Trophoblast cell (in vitro differentiated cells and primary cell): ENCODE data around the gene ADCY2.

Experiments used
- DNase-seq, 2 donors: peaks; one replicate each; pipeline ENCODE4 v3.0.0-alpha.2; 2016
- H2AFZ ChIP-seq: 2 replicates; pipeline ENCODE4 v1.6.1; 2013; ENCODE audit warnings: low read length, moderate library complexity, mild to moderate bottlenecking; ENCODE audit not compliant: insufficient read depth, poor library complexity
- H2AK5ac ChIP-seq: 2 replicates; pipeline ENCODE4 v1.6.1; 2013; ENCODE audit warnings: mild to moderate bottlenecking, low read length
- H2BK120ac ChIP-seq: 2 replicates; pipeline ENCODE4 v1.6.1; 2013; ENCODE audit warnings: low read length, mild to moderate bottlenecking, moderate library complexity; ENCODE audit not compliant: insufficient read depth, poor library complexity
- H2BK12ac ChIP-seq: 2 replicates; pipeline ENCODE4 v1.6.1; 2013; ENCODE audit warnings: mild to moderate bottlenecking, low read length, moderate library complexity
- H2BK5ac ChIP-seq: 2 replicates; pipeline ENCODE4 v1.6.1; 2013; ENCODE audit warnings: low read length, low read depth, moderate library complexity, mild to moderate bottlenecking; ENCODE audit not compliant: poor library complexity
- H3K14ac ChIP-seq: 2 replicates; pipeline ENCODE4 v1.6.1; 2013; ENCODE audit warnings: mild to moderate bottlenecking, low read length
- H3K18ac ChIP-seq: 2 replicates; pipeline ENCODE4 v1.6.1; 2013; ENCODE audit warnings: mild to moderate bottlenecking, low read length
- H3K23ac ChIP-seq: 2 replicates; pipeline ENCODE4 v1.6.1; 2013; ENCODE audit warnings: low read length
- H3K27ac ChIP-seq: 2 replicates; pipeline ENCODE4 v1.5.1; 2013; ENCODE audit warnings: low read depth, mild to moderate bottlenecking, inconsistent platforms, low read length, moderate library complexity
- H3K27me3 ChIP-seq: 2 replicates; pipeline ENCODE4 v1.6.1; 2013; ENCODE audit warnings: inconsistent platforms, mild to moderate bottlenecking, low read length, moderate library complexity; ENCODE audit not compliant: insufficient read depth
- H3K36me3 ChIP-seq, 2 experiments: 1 replicate in 1 of 2; 2 replicates in 1 of 2; pipeline ENCODE4 v1.6.1; 2013; ENCODE audit warnings: low read length in 2 of 2, mild to moderate bottlenecking in 2 of 2, moderate library complexity in 1 of 2; ENCODE audit not compliant: insufficient read depth in 2 of 2, control insufficient read depth in 1 of 2
- H3K4ac ChIP-seq: 2 replicates; pipeline ENCODE4 v1.6.1; 2013; ENCODE audit warnings: low read depth, mild to moderate bottlenecking, low read length, moderate library complexity
- H3K4me1 ChIP-seq, 2 experiments: 1 replicate in 1 of 2; 2 replicates in 1 of 2; pipeline ENCODE4 v1.6.1; 2013; ENCODE audit warnings: low read length in 2 of 2, mild to moderate bottlenecking in 2 of 2, moderate library complexity in 1 of 2; ENCODE audit not compliant: insufficient read depth in 2 of 2, control insufficient read depth in 1 of 2
- H3K4me2 ChIP-seq: 2 replicates; pipeline ENCODE4 v1.6.1; 2013; ENCODE audit warnings: inconsistent platforms, mild to moderate bottlenecking, low read length, moderate library complexity
- H3K4me3 ChIP-seq: 2 replicates; pipeline ENCODE4 v1.5.1; 2013; ENCODE audit warnings: mild to moderate bottlenecking, low read depth, low read length, inconsistent platforms
- H3K79me1 ChIP-seq: one replicate; pipeline ENCODE4 v1.6.1; 2013; ENCODE audit warnings: low read length
- H3K79me2 ChIP-seq: 2 replicates; pipeline ENCODE4 v1.6.1; 2013; ENCODE audit warnings: low read length, mild to moderate bottlenecking; ENCODE audit not compliant: control insufficient read depth, insufficient read depth, poor library complexity
- H3K9ac ChIP-seq: 2 replicates; pipeline ENCODE4 v1.6.1; 2013; ENCODE audit warnings: mild to moderate bottlenecking, low read length
- H3K9me3 ChIP-seq: 2 replicates; pipeline ENCODE4 v1.6.1; 2013; ENCODE audit warnings: low read depth, mild to moderate bottlenecking, control low read depth, inconsistent platforms, low read length; ENCODE audit not compliant: insufficient read depth
- H4K12ac ChIP-seq: 2 replicates; pipeline ENCODE4 v1.6.1; 2013; ENCODE audit warnings: low read depth, mild to moderate bottlenecking, low read length, moderate library complexity
- H4K8ac ChIP-seq: 2 replicates; pipeline ENCODE4 v1.6.1; 2013; ENCODE audit warnings: low read depth, mild to moderate bottlenecking, low read length, moderate library complexity
- H4K91ac ChIP-seq: one replicate; pipeline ENCODE4 v1.6.1; 2013; ENCODE audit warnings: low read depth, mild to moderate bottlenecking, low read length, moderate library complexity
- WGBS: extraction: QIAGEN DNeasy Blood & Tissue Kit; methylation state at CpG from one replicate; pipeline ENCODE4 v1.1.7; 2013; ENCODE audit warnings: missing lambda C conversion rate; ENCODE audit not compliant: insufficient read length, insufficient coverage; ENCODE audit errors: extremely low coverage; 5-methylcytosine and 5-hydroxymethylcytosine counted together

The ADCY2 gene

DNA sequence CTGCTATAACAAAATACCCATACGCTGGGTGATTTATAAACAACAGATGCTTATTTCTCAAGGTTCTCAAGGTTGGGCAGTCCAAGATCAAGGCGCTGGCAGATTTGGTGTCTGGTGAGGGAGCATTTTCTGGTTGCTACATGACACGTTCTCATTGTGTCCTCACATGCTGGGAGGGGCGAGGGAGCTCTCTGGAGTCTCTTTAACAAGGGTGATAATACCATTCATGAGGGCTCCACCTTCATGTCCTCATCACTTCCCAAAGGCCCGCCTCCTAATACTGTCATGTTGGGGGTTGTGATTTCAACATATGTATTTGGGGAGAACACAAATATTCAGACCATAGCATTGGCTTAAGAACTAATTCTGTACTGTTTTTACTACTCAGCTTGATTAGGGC lies 450.4 kb downstream of the ADCY2 start:
- no peak overlapping the region for H2BK5ac ChIP-seq
- no peak overlapping the region for H4K8ac ChIP-seq
- no peaks in the 10 kb centered on the region for H3K79me2 ChIP-seq
- no peak overlapping the region for H3K18ac ChIP-seq
- no peak overlapping the region for H3K27ac ChIP-seq
- H2BK120ac ChIP-seq: no peak overlapping the region
- no peak overlapping the region for H2AK5ac ChIP-seq
- DNase-seq: no peak
- H3K9me3 ChIP-seq: no peaks in the 10 kb centered on the region
- no peaks in the 10 kb centered on the region for H3K36me3 ChIP-seq
- no peak overlapping the region for H3K23ac ChIP-seq
- no peak overlapping the region for H2AFZ ChIP-seq
- no CpG with 5 or more reads among the region's 5 CpGs for WGBS
- H4K12ac ChIP-seq: no peak overlapping the region
- no peak overlapping the region for H4K91ac ChIP-seq
- no peak overlapping the region for H3K9ac ChIP-seq
- H3K4ac ChIP-seq: no peak overlapping the region
- peaks cover 3% of the 10 kb centered on the region for H3K79me1 ChIP-seq
- H3K27me3 ChIP-seq: no peaks in the 10 kb centered on the region
- no peak overlapping the region for H2BK12ac ChIP-seq
- no peak overlapping the region for H3K14ac ChIP-seq
- H3K4me3 ChIP-seq: no peak overlapping the region
- H3K4me2 ChIP-seq: no peak overlapping the region
- H3K4me1 ChIP-seq: peaks cover 3 to 9% of the 10 kb centered on the region in 2 experiments

DNA sequence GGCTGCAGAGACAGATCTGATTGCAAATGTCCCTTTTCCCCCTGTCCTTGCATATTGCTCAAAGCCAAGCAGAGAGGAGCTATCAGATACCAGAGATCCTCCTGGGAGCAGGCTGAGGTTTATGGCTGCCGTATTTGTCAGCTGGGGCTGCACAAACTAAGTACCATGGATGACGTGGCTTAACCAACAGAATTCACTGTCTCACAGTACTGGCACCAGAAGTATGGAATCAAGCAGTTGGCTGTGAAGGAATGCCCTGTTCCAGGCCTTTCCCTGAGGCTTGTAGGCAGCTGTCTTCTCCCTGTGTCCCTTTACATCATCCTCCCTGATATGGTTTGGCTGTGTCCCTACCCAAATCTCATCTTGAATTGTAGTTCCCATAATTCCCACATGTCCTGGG lies 452.4 kb downstream of the ADCY2 start:
- Histone ChIP-seq H3K27me3 (no peaks in the 10 kb centered on the region), H3K4ac (no peak overlapping the region), H2BK5ac (no peak overlapping the region), H3K9ac (no peak overlapping the region), H2BK120ac (no peak overlapping the region), H4K12ac (no peak overlapping the region), H4K8ac (no peak overlapping the region), H3K4me3 (no peak overlapping the region), H2AK5ac (no peak overlapping the region), H3K9me3 (no peaks in the 10 kb centered on the region), H2BK12ac (no peak overlapping the region), H3K14ac (no peak overlapping the region), H3K36me3 (no peaks in the 10 kb centered on the region), H2AFZ (no peak overlapping the region), H3K4me1 (peaks cover 4 to 14% of the 10 kb centered on the region in 2 experiments), H3K23ac (no peak overlapping the region), H3K79me2 (no peaks in the 10 kb centered on the region), H4K91ac (no peak overlapping the region), H3K27ac (no peak overlapping the region), H3K18ac (no peak overlapping the region), H3K4me2 (no peak overlapping the region), H3K79me1 (peaks cover 3% of the 10 kb centered on the region)
- no CpG with 5 or more reads among the region's 2 CpGs for WGBS
- peak in 1 of 2 donors; percentile 11 for DNase-seq

DNA sequence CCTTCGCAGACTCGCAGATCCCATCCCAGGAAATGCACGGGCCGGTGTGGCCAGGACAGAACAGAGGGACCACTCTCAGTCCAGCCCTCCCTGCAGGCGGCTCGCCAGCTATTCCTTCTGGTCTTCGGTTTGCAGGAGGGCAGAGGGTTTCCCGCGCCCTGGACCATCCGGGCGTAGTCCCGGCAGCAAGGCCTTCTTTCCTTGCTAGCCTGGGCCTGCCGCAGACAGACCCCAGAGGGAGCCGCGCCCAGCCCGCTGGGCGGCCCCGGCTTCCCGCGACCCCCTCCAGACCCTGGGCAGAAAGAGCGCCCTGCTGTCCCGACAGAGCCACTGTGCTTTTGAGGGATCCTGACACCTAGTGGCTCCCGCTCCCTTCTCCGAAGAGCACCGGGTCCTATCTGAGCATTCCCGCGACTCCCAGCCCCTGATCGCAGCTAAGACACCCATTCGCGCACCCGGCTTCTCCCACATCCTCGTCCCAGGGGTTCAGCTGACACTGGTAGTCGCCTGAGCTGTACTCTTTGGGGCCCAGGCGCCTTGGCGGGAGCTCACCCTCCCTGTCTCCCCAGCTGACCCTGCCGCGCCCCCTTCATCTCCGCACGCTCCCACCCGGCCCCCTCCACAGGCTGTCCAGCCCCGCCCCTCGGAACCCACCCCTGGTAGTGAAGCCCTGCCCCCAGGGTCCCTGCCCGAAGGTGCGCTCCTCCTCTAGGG lies 453.9 kb downstream of the ADCY2 start:
- no peak overlapping the region for H4K91ac ChIP-seq
- no peak overlapping the region for H2AK5ac ChIP-seq
- no peaks in the 10 kb centered on the region for H3K79me2 ChIP-seq
- H2BK12ac ChIP-seq: no peak overlapping the region
- H3K23ac ChIP-seq: no peak overlapping the region
- no peak overlapping the region for H4K12ac ChIP-seq
- peak overlapping the region; percentile 73 for H3K4me2 ChIP-seq
- H2BK5ac ChIP-seq: no peak overlapping the region
- H3K36me3 ChIP-seq: no peaks in the 10 kb centered on the region
- H3K18ac ChIP-seq: no peak overlapping the region
- no peak overlapping the region for H2BK120ac ChIP-seq
- peak in 1 of 2 donors; percentile 37 for DNase-seq
- no peak overlapping the region for H4K8ac ChIP-seq
- peak overlapping the region; percentile 72 for H2AFZ ChIP-seq
- peak overlapping the region; percentile 75 for H3K4me3 ChIP-seq
- no peak overlapping the region for H3K9ac ChIP-seq
- H3K79me1 ChIP-seq: peaks cover 3% of the 10 kb centered on the region
- WGBS: no CpG with 5 or more reads among the region's 44 CpGs
- peaks cover 4 to 14% of the 10 kb centered on the region in 2 experiments for H3K4me1 ChIP-seq
- no peaks in the 10 kb centered on the region for H3K27me3 ChIP-seq
- H3K9me3 ChIP-seq: peaks cover 5% of the 10 kb centered on the region
- no peak overlapping the region for H3K27ac ChIP-seq
- peak overlapping the region; percentile 48 for H3K14ac ChIP-seq
- H3K4ac ChIP-seq: no peak overlapping the region

DNA sequence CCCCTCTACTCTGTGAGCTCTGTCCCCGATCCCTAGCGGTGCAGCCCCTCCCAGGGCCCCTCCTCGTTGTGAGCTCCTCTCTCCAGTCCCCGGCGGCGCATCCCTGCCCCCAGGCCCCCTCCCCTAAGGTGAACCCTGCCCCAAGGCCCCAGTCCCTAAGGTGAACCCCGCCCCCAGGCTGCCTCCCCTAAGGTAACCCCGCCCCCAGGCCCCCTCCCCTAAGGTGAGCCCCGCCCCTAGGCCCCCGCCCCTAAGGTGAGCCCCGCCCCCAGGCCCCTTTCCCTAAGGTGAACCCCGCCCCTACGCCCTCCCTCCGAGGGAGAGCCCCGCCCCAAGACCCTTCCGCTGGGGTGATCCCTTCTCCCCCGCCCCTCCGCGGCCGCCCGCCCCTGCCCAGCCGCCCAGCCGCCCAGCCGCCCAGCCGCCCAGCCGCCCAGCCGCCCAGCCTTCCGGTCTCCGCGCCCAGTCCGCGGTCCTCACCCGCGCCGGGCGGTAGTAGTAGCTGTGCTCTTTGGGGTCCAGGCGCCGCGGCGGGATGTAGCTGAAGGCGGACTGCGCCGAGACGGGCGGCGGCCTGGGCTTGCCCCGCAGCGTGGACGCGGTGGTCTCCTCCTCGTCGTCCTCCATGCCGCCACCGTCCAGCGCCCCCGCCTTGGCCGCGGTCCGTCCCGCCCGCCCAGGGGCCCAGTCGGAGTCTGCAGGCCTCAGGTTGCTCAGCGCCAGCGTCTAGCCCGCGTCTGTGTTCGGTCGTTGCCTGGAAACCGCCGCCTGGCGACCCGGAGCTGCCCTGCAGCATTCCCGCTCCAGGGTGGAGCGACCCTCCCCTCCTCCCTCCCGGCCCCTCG lies 454.7 kb downstream of the ADCY2 start, which contains the start of gene CFAP90:
Gene CFAP90 (minus strand): TSS at position 739 of the 845 bp plus-strand sequence. CDS start 112 bp downstream, at position 627.
- WGBS: no CpG with 5 or more reads among the region's 76 CpGs
- Histone ChIP-seq H2AFZ (peak within 1 kb of the TSS; percentile 80), H3K79me2 (no peaks in the 10 kb centered on the region), H4K91ac (peak within 1 kb of the TSS; percentile 71), H3K4me1 (peaks cover 4 to 14% of the 10 kb centered on the region in 2 experiments), H3K18ac (peak within 1 kb of the TSS; percentile 66), H3K9me3 (peaks cover 5% of the 10 kb centered on the region), H2BK5ac (peak within 1 kb of the TSS; percentile 36), H3K79me1 (peaks cover 3% of the 10 kb centered on the region), H3K4me2 (peak within 1 kb of the TSS; percentile 73), H3K27ac (peak within 1 kb of the TSS; percentile 58), H2BK12ac (no peak within 1 kb of the TSS), H3K23ac (no peak within 1 kb of the TSS), H4K12ac (peak within 1 kb of the TSS; percentile 47), H3K36me3 (no peaks in the 10 kb centered on the region), H2BK120ac (no peak within 1 kb of the TSS), H3K9ac (peak within 1 kb of the TSS; percentile 28), H4K8ac (peak within 1 kb of the TSS; percentile 75), H3K27me3 (no peaks in the 10 kb centered on the region), H3K4me3 (peak within 1 kb of the TSS; percentile 90), H2AK5ac (no peak within 1 kb of the TSS), H3K14ac (peak within 1 kb of the TSS; percentile 63), H3K4ac (no peak within 1 kb of the TSS)
- peak; percentile 78 to 79 for DNase-seq
